T-helper 22 cell (primary cell): ENCODE measurements around the gene L1CAM.

Experiments
- DNase-seq: peaks from one replicate; pipeline ENCODE4 v3.0.0-alpha.2; 2020; ENCODE audit warnings: low read depth

Gene L1CAM

DNA sequence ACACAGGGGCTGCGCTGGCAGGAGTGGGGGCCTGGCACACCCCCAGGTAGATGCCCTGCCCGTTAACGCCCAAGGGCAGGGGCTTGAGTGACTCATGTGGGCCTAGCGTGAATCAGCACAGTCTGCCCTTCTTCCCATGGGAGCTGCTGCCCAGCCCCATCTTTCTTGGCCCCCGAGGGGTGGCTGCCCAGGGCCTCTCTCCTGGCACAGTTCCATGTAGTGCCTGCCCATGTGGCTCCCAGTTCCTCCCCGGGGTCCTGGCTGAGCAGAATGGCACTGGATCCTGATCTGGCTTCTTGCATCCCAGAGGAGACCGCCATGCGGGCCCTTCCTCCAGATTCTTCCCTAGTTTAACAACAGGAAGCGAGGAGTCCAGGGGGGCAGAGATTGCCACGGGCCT is 16.4 kb upstream of the L1CAM start:
- DNase-seq: no peak

DNA sequence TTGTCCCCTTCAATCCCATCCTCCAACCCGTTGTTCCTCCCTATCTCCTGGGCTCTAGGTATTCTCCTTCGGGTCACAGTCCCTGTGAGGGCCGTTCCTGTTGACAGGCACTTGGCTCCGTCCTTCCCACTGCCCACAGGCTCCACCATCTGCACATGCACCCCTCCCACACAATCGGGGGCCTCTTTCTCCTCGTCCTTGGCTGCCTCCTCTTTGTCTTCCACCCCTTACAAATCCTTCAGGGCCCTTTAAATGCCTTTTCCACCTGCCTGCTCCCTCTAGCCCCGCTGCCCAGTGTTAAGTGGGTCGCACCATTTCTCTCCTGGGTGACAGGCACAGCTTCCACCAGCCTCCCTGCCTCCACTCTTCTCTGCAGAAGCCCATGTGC is 15.8 kb upstream of the L1CAM start:
- no peak for DNase-seq

DNA sequence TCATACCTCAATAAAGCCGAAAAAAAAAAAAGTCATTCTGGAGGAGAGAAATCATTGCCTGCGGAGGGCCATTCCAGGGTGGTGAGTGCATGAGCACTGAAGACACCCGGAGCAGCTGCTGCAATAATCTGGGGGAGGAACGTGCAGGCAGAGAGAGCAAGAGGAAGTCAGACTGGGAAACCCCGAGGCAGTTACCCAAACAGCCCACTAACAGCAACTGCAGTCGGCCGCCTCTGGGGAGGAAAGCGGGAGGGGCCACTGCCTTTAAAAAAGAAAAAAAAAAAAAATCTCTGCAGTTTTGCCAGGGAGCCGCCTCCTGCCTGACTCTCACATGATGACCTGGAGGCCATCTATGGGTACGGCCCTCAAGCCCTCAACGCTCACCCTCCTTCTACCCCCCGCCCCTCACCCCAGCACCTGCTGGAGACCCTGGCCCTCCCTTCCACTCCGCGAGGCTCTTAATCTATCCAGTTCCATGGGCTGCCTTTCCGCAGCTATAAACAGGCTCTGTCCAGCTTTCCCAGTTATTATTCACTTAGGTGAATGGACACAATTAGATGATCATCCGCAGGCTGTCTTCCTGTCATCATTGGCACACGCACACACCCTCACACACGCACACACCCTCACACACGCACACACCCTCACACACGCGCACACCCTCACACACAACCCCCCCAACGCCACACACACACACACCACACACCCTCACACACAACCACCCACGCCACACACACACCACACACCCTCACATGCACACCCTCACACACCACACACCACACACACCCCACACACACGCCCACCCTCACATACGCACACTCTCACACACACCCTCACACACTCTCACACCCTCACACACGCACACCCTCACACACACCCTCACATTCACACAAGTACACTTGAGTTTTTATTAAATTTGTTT is 15.1 kb upstream of the L1CAM start:
- peak; percentile 40 for DNase-seq

DNA sequence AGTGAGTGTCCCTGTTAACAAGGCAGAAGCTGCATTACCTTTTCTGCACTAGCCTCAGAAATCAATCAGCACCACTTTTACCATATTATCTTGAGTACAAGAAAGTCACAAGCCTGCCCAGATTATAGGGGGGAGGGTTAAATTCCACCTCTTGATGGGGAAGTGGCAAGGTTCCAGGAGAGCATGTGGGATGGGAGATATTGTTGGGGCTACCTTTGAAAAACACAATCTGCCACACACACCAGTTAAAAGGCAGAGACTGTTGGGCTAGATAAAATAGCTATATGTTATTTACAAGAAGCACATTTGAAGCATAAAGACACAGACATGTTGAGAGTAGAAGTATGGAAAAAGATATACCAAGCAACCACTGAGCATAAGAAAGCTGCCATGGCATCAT is 11.9 kb upstream of the L1CAM start:
- no peak for DNase-seq

DNA sequence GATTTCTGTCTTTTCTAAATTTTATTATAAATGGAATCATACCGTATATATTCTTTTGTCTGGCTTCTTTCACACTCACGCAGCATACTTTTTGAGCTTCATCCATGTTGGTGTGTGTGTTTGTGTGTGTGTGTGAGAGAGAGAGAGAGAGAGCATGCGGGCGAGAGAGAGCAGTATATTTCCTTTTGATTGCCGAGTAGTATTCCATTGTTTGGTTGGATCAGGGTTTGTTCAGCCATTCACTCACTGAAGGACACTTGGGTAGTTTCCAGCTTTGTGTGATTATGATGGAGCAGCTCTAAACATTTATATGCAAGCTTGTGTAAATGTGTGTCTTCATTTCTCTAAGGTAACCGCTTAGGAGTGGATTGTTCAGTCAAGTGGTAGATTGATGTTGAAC is 3.1 kb upstream of the L1CAM start:
- DNase-seq: no peak

DNA sequence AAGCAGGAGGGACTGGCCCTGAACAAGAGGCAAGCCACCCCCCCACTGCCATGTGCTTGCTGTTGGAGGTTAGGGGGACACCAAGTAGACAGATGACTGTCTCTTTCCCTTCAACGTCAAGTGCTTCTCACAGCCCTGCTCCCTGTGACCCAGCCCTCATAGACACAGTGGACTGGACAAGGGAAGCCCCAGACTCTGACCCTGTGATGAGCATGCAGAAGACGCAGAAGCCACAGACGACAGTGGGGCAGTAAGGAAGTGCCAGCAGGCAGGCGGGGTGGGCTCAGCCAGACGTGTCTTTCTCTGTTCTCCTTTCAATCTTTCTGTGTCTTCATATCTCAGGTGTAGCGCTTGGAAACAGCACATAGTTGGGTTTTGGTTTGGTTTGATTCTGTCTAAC is 2.4 kb upstream of the L1CAM start:
- DNase-seq: no peak

DNA sequence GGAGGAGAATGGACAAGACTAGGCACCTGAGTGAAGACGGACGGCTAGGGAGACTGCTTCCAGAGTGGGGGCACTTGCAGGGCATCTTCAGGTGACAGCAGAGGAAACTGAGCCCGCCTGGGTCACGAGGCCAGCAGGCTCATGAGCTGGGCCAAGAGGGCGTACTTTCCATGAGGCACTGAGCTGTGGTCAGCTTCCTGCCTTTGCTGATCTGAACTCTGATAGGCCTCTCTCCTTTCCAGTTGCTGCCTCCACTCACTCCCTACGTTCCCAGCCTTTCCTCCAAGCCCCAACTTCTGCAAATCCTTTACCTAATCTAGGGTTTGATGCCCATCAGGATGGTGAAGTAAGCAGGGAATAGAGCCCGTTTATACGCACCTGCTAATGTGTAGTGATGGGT is 1.4 kb upstream of the L1CAM start:
- no peak for DNase-seq

DNA sequence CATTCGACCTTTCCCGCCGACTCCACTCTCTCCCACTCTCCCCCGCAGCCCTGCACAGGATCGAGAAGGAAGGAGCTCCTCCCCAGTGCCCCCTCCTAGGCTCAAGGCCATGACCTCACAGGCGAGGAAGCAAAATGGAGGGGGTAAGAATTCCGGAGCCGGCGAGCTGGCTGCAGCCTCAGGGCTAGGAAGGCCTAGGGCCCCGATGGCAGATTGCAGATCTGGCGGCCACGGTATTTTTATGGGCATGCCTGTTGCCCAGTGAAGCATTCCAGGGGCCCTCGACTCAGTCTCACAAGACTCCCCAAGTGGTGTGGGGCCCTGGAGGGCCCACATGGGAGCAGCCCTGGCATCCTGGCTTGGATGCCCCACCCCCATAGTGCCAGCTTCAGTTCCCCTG is 942 bp upstream of the L1CAM start:
- no peak for DNase-seq

DNA sequence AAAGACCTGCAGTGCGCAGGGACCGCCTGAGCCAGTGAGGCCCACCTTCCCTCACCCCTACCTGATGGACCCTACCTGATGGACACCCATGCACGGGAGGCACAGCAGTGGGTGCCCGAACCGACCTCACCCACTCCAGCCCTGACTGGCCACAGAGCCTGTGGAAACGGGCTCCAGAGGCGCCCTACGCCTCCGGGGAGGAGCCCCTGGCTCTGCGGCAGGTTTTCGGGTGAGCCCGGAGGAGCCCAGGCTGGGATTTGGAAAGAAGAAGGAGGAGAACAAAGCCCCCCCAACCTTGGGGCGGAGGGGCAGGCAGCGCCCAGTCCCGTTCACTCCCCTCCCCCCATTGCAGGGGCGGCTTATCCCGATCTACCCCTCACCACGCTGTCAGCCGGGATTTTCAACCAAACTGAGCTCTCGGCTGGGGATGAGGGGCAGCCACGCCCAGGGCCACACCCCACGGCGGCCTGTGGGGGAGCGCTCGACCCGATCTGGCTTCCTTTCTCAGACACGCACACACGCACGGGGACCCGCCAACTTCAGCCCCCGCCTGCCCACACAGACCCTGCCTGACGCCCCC is 675 bp downstream of the L1CAM start:
- DNase-seq: no peak

DNA sequence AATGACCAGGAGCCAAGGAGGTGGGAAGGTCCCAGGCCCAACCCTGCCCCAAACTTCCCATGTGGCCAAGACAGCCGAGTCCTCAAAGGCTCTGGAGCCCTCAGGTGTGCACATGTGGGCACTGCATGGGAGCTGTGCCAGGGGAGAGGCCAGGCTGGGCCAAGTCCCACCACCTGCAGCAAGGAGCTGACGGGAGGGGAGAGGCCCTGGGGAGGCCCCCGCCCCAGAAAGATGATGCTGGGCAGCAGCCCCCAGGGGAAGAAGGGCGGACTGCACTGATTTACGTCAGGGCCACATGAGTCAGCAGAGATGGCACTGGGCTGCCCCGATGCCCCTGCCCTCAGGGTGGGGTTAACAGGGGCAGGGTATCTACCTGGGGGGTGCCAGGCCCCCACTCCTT is 1.4 kb downstream of the L1CAM start:
- DNase-seq: no peak

DNA sequence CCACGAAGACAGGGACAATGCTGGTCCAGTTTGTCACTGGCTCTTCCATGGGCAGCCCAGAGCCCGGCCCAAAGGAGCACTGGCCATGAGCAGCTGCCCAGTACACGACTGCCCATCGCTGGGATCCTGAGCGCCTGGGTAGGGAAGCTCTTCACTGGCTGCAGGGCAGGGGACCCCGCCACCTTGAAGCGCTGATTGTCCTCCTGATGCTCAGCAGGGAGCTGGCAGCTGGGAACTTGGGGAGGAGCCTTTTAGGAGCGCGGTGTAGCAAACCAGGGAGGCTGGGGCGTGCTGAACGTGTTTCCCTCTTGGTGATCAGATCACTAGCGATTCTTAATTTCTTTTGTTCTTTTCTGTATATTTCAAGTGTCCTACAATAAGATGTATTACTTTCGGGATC is 1.8 kb downstream of the L1CAM start:
- no peak for DNase-seq

DNA sequence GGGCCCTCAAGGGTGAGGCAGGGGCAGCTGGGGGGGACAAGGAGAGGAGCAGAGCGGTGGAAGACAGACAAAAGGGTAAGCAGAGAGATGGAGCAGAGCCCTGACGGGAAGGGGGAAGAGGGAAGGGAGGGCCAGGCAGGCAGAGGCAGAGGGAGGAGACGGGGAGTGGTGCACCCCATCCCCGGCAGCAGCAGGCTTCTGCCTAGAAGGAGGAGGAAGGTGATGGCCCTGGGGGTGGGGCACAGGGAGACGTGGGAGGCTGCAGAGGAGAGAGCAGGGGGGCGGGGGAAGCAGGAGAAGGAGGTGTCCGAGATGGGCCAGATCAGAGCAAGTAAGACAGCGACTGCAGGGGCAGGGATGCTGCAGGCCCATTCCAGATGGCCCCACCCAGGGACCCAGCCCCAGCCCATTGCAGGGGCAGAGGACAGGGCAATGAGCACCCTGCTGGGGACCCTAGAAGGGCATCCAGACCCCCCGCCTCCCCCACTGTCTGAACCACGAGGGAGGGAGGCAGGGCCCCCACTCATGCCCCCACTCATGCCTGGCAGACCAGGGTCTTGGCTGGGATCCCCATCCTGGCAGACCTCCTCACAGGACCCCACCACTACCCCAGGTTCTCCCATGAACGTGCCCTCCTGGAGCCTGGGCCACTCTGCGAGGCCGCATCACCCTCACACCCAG is 2.7 kb downstream of the L1CAM start:
- no peak for DNase-seq

DNA sequence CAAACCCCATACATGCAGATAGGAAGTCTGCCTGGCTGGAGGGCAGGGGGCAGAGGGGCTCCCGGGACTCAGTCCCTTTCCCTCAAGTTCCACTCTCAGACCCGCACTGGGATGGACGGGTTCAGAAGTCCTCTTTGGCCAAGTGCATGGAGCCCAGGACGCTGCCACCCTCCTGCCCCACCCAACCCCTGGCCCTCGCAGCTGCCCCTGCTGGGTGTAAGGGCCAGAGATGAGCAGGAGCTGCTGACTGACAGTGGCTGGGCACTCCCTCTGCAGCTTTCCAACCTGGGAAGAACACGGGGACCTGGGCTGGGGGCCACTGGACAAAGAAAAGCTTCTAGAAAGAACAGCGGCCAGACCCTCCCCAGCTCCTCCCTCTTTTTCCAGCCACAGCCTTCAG is 3.4 kb downstream of the L1CAM start:
- no peak for DNase-seq

DNA sequence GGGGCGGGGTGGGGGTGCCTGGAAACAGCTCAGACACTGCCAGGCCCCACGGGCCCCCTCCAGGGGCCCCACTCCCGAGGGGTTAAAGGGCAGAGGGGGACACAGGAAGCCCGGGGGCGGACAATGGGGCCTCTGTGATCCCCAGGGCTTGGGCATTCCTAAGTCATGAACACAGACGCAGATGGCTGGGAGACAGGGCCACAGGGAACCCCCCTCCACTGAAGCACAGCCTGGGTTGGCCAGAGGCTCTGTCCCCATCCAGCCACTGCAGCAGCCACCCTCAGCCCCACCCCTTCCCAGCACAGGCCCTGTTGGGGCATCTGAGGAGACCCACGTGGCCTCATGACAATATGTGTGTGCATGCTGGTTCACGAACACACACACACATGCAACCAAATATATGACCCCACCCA is 3.9 kb downstream of the L1CAM start:
- no peak for DNase-seq

DNA sequence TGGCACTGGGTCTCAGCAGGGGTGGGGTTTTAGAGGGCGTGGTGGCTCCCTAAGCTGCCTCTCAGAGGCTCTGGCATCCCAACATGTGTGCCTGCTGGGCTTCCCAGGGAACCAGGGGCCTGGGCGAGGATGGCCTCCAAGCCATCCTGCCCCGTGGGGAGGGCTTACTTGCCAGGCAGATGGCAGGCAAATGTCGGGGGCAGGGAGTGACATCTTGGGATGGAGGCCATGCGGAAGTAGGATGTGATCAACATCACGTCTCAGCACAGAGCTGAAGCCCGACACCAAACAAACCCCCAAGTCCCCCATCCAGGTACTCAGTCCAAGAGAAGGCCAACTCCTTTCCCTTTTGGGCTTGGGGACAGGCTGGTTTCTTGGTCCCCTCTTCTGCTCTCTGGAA is 4.7 kb downstream of the L1CAM start:
- no peak for DNase-seq

DNA sequence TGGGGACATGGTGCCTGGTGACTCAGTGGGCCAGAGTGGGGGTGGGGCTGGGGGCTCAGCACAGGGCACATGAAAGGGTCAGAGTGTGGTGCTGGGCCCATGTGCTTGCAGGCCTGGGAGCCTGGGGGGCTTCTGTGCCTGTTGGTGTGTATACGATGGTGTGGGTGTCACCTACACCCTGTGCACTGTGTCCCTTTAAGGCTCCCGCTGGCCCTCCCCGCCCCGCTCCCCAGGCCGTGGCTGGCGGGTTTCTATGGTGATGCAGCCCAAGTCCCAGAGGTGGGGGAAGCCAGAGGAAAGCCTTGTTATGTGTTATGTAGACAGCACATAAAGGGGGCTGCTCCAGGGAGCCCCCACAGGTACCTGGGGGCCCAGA is 5.5 kb downstream of the L1CAM start:
- DNase-seq: no peak

DNA sequence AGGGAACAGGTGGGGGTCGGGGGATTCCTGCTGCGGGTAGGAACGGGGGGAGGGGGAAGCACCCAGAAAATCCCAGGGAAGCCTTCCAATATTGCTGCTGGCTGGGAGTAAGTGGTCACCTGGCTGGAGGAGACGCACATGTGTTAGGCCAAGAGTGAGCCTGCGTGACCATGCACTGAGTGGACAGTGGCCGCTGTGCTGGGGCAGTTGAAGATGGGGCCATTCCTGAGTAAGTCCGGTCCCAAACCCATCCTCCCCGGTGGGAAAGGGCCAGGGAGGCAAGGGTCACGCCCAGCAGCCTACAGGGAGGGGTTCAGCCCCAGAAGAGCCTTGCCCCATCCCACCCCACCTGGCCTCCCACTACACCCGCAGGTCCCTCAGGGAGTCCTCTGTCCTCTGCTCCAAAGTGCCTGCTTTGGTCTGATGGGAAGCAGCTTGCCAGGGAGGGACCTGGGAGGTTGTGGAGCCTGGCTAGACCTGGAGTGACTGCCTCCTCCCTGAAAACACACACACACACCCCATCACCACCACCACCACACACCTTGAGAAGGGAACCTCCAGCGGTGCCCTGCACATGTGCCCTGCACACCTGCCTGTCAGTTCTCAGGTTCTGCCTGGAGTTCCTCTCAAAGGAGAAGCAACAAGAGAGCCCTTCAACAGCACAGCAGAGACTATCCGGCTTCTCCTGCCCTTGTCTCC is 6.1 kb downstream of the L1CAM start:
- DNase-seq: no peak

DNA sequence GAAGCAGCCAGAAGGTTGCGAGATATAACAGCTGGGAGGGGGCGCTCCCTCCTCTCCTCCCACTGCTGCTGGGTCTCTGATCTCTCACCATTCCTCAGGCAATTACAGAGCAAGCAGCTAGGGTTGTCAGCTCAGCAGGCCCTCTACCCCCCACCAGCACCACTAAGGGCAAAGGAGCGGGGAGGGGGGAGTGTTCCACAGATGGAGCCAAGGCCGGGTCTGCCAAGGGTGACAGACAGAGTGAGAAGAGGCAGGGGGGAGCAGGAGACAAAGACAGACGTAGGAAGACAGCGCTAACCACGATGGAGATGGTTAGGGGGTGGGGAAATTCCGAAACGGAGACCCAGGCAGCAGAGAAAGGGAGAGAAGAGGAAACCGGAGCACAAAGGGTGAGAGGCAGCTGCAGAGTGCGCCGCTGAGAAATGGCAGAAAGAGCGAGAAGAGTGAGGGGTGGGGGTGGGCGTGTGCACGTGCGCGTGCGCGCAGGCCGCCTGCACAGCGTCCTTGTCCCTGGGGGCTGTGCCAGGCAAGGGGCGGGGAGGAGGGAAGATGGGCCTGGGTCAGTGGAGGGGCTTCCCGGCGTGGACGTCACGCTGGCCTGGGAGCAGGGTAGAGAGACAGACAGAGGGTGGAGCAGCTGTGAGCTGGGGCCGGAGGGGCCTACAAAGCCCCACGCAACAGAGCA is 6.9 kb downstream of the L1CAM start:
- DNase-seq: no peak

DNA sequence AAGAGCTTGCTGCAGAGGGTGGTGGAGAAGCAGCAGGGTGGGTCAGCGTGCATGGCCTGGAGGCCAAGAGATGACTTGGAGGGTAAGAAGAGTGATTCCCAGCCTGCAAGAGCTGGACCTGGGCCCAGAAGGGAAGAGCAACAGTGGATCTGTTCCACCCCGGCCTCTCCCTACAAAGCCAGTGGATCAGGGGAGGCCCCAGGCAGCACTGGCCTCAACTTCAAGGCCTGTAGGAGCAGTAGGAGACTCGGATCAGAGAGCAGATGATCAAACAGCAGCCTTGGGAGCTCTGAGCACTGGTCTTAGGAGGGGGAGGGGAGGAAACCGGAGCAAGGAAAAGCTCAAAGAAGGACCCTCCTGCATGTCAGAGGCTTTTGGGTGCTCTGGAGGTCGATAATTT is 7.6 kb downstream of the L1CAM start:
- no peak for DNase-seq

DNA sequence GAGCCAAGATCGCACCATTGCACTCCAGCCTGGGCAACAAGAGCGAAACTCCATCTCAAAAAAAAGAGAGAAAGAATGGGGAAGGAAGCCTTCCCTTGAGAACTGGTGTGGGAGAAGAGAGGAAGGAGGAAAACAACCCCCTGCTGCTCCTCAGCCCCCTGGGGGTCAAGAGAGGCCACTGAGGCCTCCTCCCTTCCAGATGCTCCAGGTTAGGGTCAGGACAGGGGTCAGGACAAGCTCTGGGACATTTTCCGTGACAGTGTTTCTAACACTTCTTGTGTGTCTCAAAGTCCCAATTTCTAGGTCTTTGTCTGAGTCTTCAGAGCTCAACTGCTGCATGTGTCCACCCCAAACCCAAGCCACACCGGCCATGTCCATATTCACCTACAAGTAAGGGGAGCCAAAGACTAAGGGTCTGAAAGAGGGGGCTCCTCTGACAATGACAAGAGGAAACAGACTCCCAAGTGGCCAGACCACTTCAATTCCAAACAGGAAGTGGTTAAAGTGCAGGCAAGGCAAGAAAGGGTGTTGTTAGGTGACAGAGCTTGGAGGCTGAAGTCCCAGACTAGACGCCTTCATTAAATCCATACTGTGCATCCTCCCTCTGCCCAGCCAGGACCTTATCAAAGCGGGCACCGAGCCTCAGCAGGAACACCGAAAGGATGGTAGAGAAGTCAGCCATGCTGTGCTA is 8.3 kb downstream of the L1CAM start:
- no peak for DNase-seq

DNA sequence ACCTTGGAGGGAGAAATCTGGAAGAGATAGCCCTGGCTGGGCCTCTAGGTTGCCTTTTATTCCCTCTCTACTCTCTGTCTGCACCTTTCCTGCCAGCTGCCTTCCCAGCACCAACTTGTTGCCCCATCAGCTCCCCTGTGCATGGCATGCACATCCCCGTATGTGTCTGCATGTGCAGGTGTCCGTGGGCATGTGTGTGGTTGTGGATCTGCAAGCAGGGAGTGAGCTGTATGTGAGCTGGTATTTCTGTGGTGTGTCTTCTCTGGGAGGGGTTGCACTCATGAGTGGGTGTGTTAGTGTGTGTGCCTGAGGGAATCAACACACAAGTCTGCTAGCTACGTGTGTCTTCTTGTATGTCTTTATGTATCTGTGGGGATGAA is 9.9 kb downstream of the L1CAM start:
- no peak for DNase-seq
